Right lobe of liver (tissue), 6 donors: ENCODE results near the gene HIGD1A. TPM values are rescaled to one million over a fixed set of nuclear protein-coding genes. Genes with fewer than 3 reads are reported as not detected.

Experiments
- ATAC-seq, 4 donors: fragments of 200-7000 bp; cut with Tn5 transposase; one replicate each; pipeline ENCODE4 v1.9.1; 2020; ENCODE audit warnings: mild to moderate bottlenecking in 4 of 4, moderate library complexity in 4 of 4
- DNase-seq, 3 donors: peaks; one replicate each; pipeline ENCODE4 v3.0.0-alpha.2; 2020
- H3K27ac ChIP-seq, 3 donors: fragments of 200-600 bp; one replicate each; pipeline ENCODE4 v1.8.0; 2022
- H3K27me3 ChIP-seq, 2 donors: fragments of 200-600 bp; one replicate each; pipeline ENCODE4 v1.8.0; 2022
- H3K36me3 ChIP-seq, 4 donors: fragments of 200-600 bp; sonication (generic) in 1 of 4; one replicate each; pipeline versions ENCODE4 v1.5.1 to v1.8.0; 2017 to 2022; ENCODE audit warnings: control low read depth in 1 of 4
- H3K4me1 ChIP-seq, 4 donors: fragments of 200-600 bp; sonication (generic) in 1 of 4; one replicate each; pipeline versions ENCODE4 v1.5.1 to v1.8.0; 2017 to 2022; ENCODE audit warnings: control low read depth in 1 of 4
- H3K4me3 ChIP-seq, 3 donors: fragments of 200-600 bp; one replicate each; pipeline ENCODE4 v1.8.0; 2022
- H3K9me3 ChIP-seq, 4 donors: fragments of 200-600 bp; sonication (generic) in 1 of 4; one replicate each; pipeline versions ENCODE4 v1.5.1 to v1.8.0; 2017 to 2022; ENCODE audit warnings: control low read depth in 1 of 4
- POLR2A ChIP-seq: fragments of 450-650 bp; IDR thresholded peaks from one replicate; pipeline ENCODE4 v1.6.1; 2017; ENCODE audit warnings: antibody characterized with exemption, mild to moderate bottlenecking
- WGBS: methylation state at CpG from one replicate; pipeline ENCODE4 v1.1.6; 2018; ENCODE audit warnings: low coverage, low lambda C conversion rate; ENCODE audit not compliant: insufficient coverage; ENCODE audit errors: missing lambda C conversion rate; 5-methylcytosine and 5-hydroxymethylcytosine counted together
- intact Hi-C, 2 donors: fragments of 100-400 bp; cut with DNase I; formaldehyde crosslinking; loops; one replicate each; pipeline versions ENCODE4 v1.11.2 to v1.14.1; 2022
- total RNA-seq, 6 experiments: library from RNA; depleted of rRNA in 2 of 6; stranded (reverse); fragments of >200 nt in 2 of 6; fragmentation: NEBNext Ultra II Directional in 3 of 6; extraction: Animal tissue kit (Norgen Biotek cat#: 25700) in 3 of 6; gene quantifications; one replicate each; pipeline versions ENCODE4 v1.1.0 to v1.2.4, GENCODE V29; 2016 to 2023
- TF ChIP-seq, protein P1 (sequence below), 4 donors: fragments of 200-600 bp in 3 of 4; fragments of 450-650 bp in 1 of 4; IDR thresholded peaks; one replicate each; pipeline versions ENCODE4 v1.5.1 to v1.8.0; 2016 to 2022; ENCODE audit warnings: antibody characterized with exemption in 4 of 4, mild to moderate bottlenecking in 2 of 4
- donor health status: DM: no; HTN: yes; CAD: no.
- donor health status: DM: no; HTN: no; CAD: no.
- donor health status: DM: no; HTN: no; CAD: no.
- donor health status: DM: no; HTN: yes; CAD: no.
- donor health status: DM: no; HTN: yes; CAD: no.

Gene HIGD1A
- total RNA-seq, 6 experiments from 2014 or later: 104 to 348 (median 175) TPM

DNA sequence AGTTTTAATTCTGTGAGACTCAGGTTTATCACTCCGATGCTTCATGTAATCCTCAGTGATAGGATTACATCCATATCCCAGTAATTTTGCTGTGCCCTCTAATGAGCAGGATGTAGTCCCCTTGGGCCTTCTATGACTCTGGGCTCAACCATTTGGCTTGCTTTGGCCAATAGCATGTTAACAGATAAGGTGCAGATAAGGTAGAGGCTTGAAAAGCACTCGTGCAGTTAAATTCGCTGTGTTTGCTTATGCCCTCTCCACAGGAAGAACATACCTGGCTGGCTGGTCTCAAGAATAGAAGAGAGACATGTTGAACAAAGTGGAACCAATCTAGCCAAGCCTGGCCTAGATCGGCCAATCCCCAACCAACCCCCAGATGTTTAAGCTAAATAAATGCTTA lies 51.3 kb downstream of the HIGD1A start:
- no peaks in the 10 kb centered on the region for H3K27me3 ChIP-seq
- no peaks in the 10 kb centered on the region for H3K36me3 ChIP-seq
- intact Hi-C loops: no loop called here
- TF ChIP-seq, protein P1, sequence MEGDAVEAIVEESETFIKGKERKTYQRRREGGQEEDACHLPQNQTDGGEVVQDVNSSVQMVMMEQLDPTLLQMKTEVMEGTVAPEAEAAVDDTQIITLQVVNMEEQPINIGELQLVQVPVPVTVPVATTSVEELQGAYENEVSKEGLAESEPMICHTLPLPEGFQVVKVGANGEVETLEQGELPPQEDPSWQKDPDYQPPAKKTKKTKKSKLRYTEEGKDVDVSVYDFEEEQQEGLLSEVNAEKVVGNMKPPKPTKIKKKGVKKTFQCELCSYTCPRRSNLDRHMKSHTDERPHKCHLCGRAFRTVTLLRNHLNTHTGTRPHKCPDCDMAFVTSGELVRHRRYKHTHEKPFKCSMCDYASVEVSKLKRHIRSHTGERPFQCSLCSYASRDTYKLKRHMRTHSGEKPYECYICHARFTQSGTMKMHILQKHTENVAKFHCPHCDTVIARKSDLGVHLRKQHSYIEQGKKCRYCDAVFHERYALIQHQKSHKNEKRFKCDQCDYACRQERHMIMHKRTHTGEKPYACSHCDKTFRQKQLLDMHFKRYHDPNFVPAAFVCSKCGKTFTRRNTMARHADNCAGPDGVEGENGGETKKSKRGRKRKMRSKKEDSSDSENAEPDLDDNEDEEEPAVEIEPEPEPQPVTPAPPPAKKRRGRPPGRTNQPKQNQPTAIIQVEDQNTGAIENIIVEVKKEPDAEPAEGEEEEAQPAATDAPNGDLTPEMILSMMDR (IDR thresholded peaks at IDR 0.05): no peak
- no peak for TF ChIP-seq POLR2A
- 56% methylated on average over 3 of the region's 4 CpGs for WGBS
- no peaks in the 10 kb centered on the region for H3K9me3 ChIP-seq
- no peak overlapping the region for H3K4me3 ChIP-seq
- peaks cover 0 to 23% (median 10%) of the 10 kb centered on the region in 4 donors for H3K4me1 ChIP-seq
- ATAC-seq: no peak
- H3K27ac ChIP-seq: no peak overlapping the region
- no peak for DNase-seq

- ATAC-seq (no peak), DNase-seq (no peak)
- Histone ChIP-seq H3K4me3 (no peak overlapping the region), H3K27me3 (no peaks in the 10 kb centered on the region), H3K4me1 (peaks cover 0 to 23% (median 10%) of the 10 kb centered on the region in 4 donors), H3K36me3 (no peaks in the 10 kb centered on the region), H3K9me3 (no peaks in the 10 kb centered on the region), H3K27ac (no peak overlapping the region)
- intact Hi-C loops: no loop called here
- 94% methylated on average over 7 of the region's 9 CpGs for WGBS
- no peak for TF ChIP-seq POLR2A
- TF ChIP-seq, protein P1 (IDR thresholded peaks at IDR 0.05): no peak
Measured at GRCh38 chr3:42752441-42752840, 51.8 kb downstream of the HIGD1A start.

DNA sequence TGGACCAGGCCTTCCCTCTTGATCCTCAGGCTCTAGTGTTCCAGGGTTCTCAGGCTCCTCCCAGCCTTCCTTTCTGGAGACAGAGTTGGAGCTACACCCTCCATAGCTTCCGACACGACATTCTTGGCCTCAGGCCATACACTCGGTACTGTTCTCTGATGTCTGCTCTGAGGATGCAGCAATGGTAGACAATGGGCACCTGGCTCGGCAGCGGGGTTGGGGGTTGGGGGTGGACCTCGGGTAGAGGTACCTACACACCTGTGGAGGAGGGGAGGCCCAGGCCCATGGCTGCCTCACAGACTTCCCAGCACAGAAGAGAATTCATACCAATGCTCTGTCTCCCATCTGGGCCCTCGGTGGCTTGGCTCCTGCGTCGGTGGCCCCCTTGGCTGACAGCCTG lies 52.7 kb downstream of the HIGD1A start:
- Histone ChIP-seq H3K27ac (no peak overlapping the region), H3K4me3 (no peak overlapping the region), H3K9me3 (no peaks in the 10 kb centered on the region), H3K36me3 (no peaks in the 10 kb centered on the region), H3K27me3 (no peaks in the 10 kb centered on the region), H3K4me1 (peaks cover 0 to 21% (median 8%) of the 10 kb centered on the region in 4 donors)
- ATAC-seq (no peak), DNase-seq (peak in 1 of 3 donors; percentile 44)
- WGBS: 69% methylated on average over 2 of the region's 9 CpGs
- intact Hi-C loops: no loop called here
- TF ChIP-seq, protein P1 (IDR thresholded peaks at IDR 0.05): no peak
- TF ChIP-seq POLR2A: no peak

GRCh38 chr3:42750834-42751233 lies 53.5 kb downstream of the HIGD1A start:
- Histone ChIP-seq H3K9me3 (no peaks in the 10 kb centered on the region), H3K4me3 (no peak overlapping the region), H3K27ac (no peak overlapping the region), H3K27me3 (no peaks in the 10 kb centered on the region), H3K36me3 (no peaks in the 10 kb centered on the region), H3K4me1 (peaks cover 0 to 21% (median 9%) of the 10 kb centered on the region in 4 donors)
- intact Hi-C loops: no loop called here
- no peak for TF ChIP-seq POLR2A
- TF ChIP-seq, protein P1 (IDR thresholded peaks at IDR 0.05): no peak
- DNase-seq: peak in 1 of 3 donors; percentile 28
- ATAC-seq: no peak
- WGBS: 100% methylated on average over 1 of the region's 7 CpGs

- TF ChIP-seq, protein P1 (IDR thresholded peaks at IDR 0.05): peak in 3 of 4 donors; percentile 29 to 48 (median 37)
- no peak for TF ChIP-seq POLR2A
- H3K27ac ChIP-seq: no peak overlapping the region
- ATAC-seq: peak; percentile 28 to 57 (median 47)
- peaks cover 0 to 16% (median 7%) of the 10 kb centered on the region in 4 donors for H3K4me1 ChIP-seq
- intact Hi-C loops: no loop called here
- no peak for DNase-seq
- no peaks in the 10 kb centered on the region for H3K27me3 ChIP-seq
- WGBS: 48% methylated on average over 2 of the region's 10 CpGs
- H3K4me3 ChIP-seq: no peak overlapping the region
- H3K9me3 ChIP-seq: no peaks in the 10 kb centered on the region
- no peaks in the 10 kb centered on the region for H3K36me3 ChIP-seq
Measured at GRCh38 chr3:42749753-42750231, 54.5 kb downstream of the HIGD1A start.
